ENCODE results near the gene TMEM200B. TPM values are rescaled to one million over a fixed set of nuclear protein-coding genes. Genes with fewer than 3 reads are reported as not detected.
"Not testable (repeated sequence)": the region's sequence is repeated elsewhere in the genome, so short reads cannot be mapped to it uniquely, and the experiment has no call there.

The TMEM200B gene
- total and polyA plus RNA-seq, 2 donors, result 0.57 to 2.5 TPM

- Histone ChIP-seq H3K4me1 (ENCODE audit: control insufficient read depth in 2 of 2, insufficient read depth in 2 of 2, low read length in 2 of 2) (no peaks in the 10 kb centered on the region), H3K27ac (ENCODE audit: low read depth in 1 of 2, low read length in 1 of 2) (no peak overlapping the region), H3K36me3 (ENCODE audit: control insufficient read depth in 2 of 2, insufficient read depth in 2 of 2, low read length in 1 of 2) (peaks cover 23 to 38% of the 10 kb centered on the region in 2 donors), H3K4me3 (ENCODE audit: low read length in 2 of 2) (no peak overlapping the region), H3K9me3 (ENCODE audit: control insufficient read depth in 2 of 2, insufficient read depth in 1 of 2, low read length in 1 of 2) (no peaks in the 10 kb centered on the region), H3K27me3 (ENCODE audit: control insufficient read depth in 2 of 2, insufficient read depth in 1 of 2, low read length in 1 of 2) (no peaks in the 10 kb centered on the region)
- no peak for DNase-seq (ENCODE audit: low read depth in 6 of 9, low spot score in 9 of 9)
- 98% methylated on average over 6 of the region's 6 CpGs for WGBS
Observed at GRCh38 chr1:29105822-29106221, 17.9 kb downstream of the TMEM200B start.

- no peaks in the 10 kb centered on the region for H3K4me1 ChIP-seq (ENCODE audit: control insufficient read depth in 2 of 2, insufficient read depth in 2 of 2, low read length in 2 of 2)
- no peaks in the 10 kb centered on the region for H3K9me3 ChIP-seq (ENCODE audit: control insufficient read depth in 2 of 2, insufficient read depth in 1 of 2, low read length in 1 of 2)
- H3K27me3 ChIP-seq (ENCODE audit: control insufficient read depth in 2 of 2, insufficient read depth in 1 of 2, low read length in 1 of 2), result no peaks in the 10 kb centered on the region
- H3K36me3 ChIP-seq (ENCODE audit: control insufficient read depth in 2 of 2, insufficient read depth in 2 of 2, low read length in 1 of 2), result peaks cover 45 to 49% of the 10 kb centered on the region in 2 donors
- DNase-seq (ENCODE audit: low read depth in 6 of 9, low spot score in 9 of 9), result no peak
- H3K27ac ChIP-seq (ENCODE audit: low read depth in 1 of 2, low read length in 1 of 2), result no peak overlapping the region
- no peak overlapping the region for H3K4me3 ChIP-seq (ENCODE audit: low read length in 2 of 2)
- 98% methylated on average over 1 of the region's 1 CpG for WGBS
Observed at GRCh38 chr1:29100487-29100886, 23.2 kb downstream of the TMEM200B start.

GRCh38 chr1:29099286-29099685, 24.4 kb downstream of the TMEM200B start:
- Histone ChIP-seq H3K27me3 (ENCODE audit: control insufficient read depth in 2 of 2, insufficient read depth in 1 of 2, low read length in 1 of 2) (no peaks in the 10 kb centered on the region), H3K9me3 (ENCODE audit: control insufficient read depth in 2 of 2, insufficient read depth in 1 of 2, low read length in 1 of 2) (no peaks in the 10 kb centered on the region), H3K4me3 (ENCODE audit: low read length in 2 of 2) (no peak overlapping the region), H3K27ac (ENCODE audit: low read depth in 1 of 2, low read length in 1 of 2) (no peak overlapping the region), H3K4me1 (ENCODE audit: control insufficient read depth in 2 of 2, insufficient read depth in 2 of 2, low read length in 2 of 2) (no peaks in the 10 kb centered on the region), H3K36me3 (ENCODE audit: control insufficient read depth in 2 of 2, insufficient read depth in 2 of 2, low read length in 1 of 2) (peaks cover 48 to 50% of the 10 kb centered on the region in 2 donors)
- WGBS, result 84% methylated on average over 4 of the region's 4 CpGs
- DNase-seq (ENCODE audit: low read depth in 6 of 9, low spot score in 9 of 9), result no peak

GRCh38 chr1:29096231-29096886, 27.3 kb downstream of the TMEM200B start:
- Histone ChIP-seq H3K27me3 (ENCODE audit: control insufficient read depth in 2 of 2, insufficient read depth in 1 of 2, low read length in 1 of 2) (no peaks in the 10 kb centered on the region), H3K36me3 (ENCODE audit: control insufficient read depth in 2 of 2, insufficient read depth in 2 of 2, low read length in 1 of 2) (peaks cover 45 to 52% of the 10 kb centered on the region in 2 donors), H3K9me3 (ENCODE audit: control insufficient read depth in 2 of 2, insufficient read depth in 1 of 2, low read length in 1 of 2) (no peaks in the 10 kb centered on the region), H3K27ac (ENCODE audit: low read depth in 1 of 2, low read length in 1 of 2) (no peak overlapping the region), H3K4me3 (ENCODE audit: low read length in 2 of 2) (no peak overlapping the region), H3K4me1 (ENCODE audit: control insufficient read depth in 2 of 2, insufficient read depth in 2 of 2, low read length in 2 of 2) (no peaks in the 10 kb centered on the region)
- DNase-seq (ENCODE audit: low read depth in 6 of 9, low spot score in 9 of 9), result no peak
- 79% methylated on average over 4 of the region's 4 CpGs for WGBS

GRCh38 chr1:29094954-29095353, 28.7 kb downstream of the TMEM200B start:
- no peak overlapping the region for H3K27ac ChIP-seq (ENCODE audit: low read depth in 1 of 2, low read length in 1 of 2)
- no peak overlapping the region for H3K4me3 ChIP-seq (ENCODE audit: low read length in 2 of 2)
- no peaks in the 10 kb centered on the region for H3K27me3 ChIP-seq (ENCODE audit: control insufficient read depth in 2 of 2, insufficient read depth in 1 of 2, low read length in 1 of 2)
- H3K4me1 ChIP-seq (ENCODE audit: control insufficient read depth in 2 of 2, insufficient read depth in 2 of 2, low read length in 2 of 2), result no peaks in the 10 kb centered on the region
- peaks cover 36 to 52% of the 10 kb centered on the region in 2 donors for H3K36me3 ChIP-seq (ENCODE audit: control insufficient read depth in 2 of 2, insufficient read depth in 2 of 2, low read length in 1 of 2)
- 96% methylated on average over 1 of the region's 1 CpG for WGBS
- DNase-seq (ENCODE audit: low read depth in 6 of 9, low spot score in 9 of 9), result no peak
- no peaks in the 10 kb centered on the region for H3K9me3 ChIP-seq (ENCODE audit: control insufficient read depth in 2 of 2, insufficient read depth in 1 of 2, low read length in 1 of 2)

GRCh38 chr1:29094433-29094832, 29.3 kb downstream of the TMEM200B start:
- no peak overlapping the region for H3K27ac ChIP-seq (ENCODE audit: low read depth in 1 of 2, low read length in 1 of 2)
- no peak for DNase-seq (ENCODE audit: low read depth in 6 of 9, low spot score in 9 of 9)
- peaks cover 32 to 52% of the 10 kb centered on the region in 2 donors for H3K36me3 ChIP-seq (ENCODE audit: control insufficient read depth in 2 of 2, insufficient read depth in 2 of 2, low read length in 1 of 2)
- no peak overlapping the region for H3K4me3 ChIP-seq (ENCODE audit: low read length in 2 of 2)
- H3K27me3 ChIP-seq (ENCODE audit: control insufficient read depth in 2 of 2, insufficient read depth in 1 of 2, low read length in 1 of 2), result no peaks in the 10 kb centered on the region
- 98% methylated on average over 3 of the region's 3 CpGs for WGBS
- no peaks in the 10 kb centered on the region for H3K4me1 ChIP-seq (ENCODE audit: control insufficient read depth in 2 of 2, insufficient read depth in 2 of 2, low read length in 2 of 2)
- H3K9me3 ChIP-seq (ENCODE audit: control insufficient read depth in 2 of 2, insufficient read depth in 1 of 2, low read length in 1 of 2), result no peaks in the 10 kb centered on the region

GRCh38 chr1:29092704-29093103, 31.0 kb downstream of the TMEM200B start:
- not testable (repeated sequence) for H3K9me3 ChIP-seq (ENCODE audit: control insufficient read depth in 2 of 2, insufficient read depth in 1 of 2, low read length in 1 of 2); DNase-seq (ENCODE audit: low read depth in 6 of 9, low spot score in 9 of 9); H3K27me3 ChIP-seq (ENCODE audit: control insufficient read depth in 2 of 2, insufficient read depth in 1 of 2, low read length in 1 of 2); H3K4me3 ChIP-seq (ENCODE audit: low read length in 2 of 2); H3K4me1 ChIP-seq (ENCODE audit: control insufficient read depth in 2 of 2, insufficient read depth in 2 of 2, low read length in 2 of 2); H3K27ac ChIP-seq (ENCODE audit: low read depth in 1 of 2, low read length in 1 of 2)
- H3K36me3 ChIP-seq (ENCODE audit: control insufficient read depth in 2 of 2, insufficient read depth in 2 of 2, low read length in 1 of 2), result peaks cover 20 to 48% of the 10 kb centered on the region in 2 donors
- WGBS, result 99% methylated on average over 5 of the region's 5 CpGs

- no peaks in the 10 kb centered on the region for H3K9me3 ChIP-seq (ENCODE audit: control insufficient read depth in 2 of 2, insufficient read depth in 1 of 2, low read length in 1 of 2)
- no peaks in the 10 kb centered on the region for H3K4me1 ChIP-seq (ENCODE audit: control insufficient read depth in 2 of 2, insufficient read depth in 2 of 2, low read length in 2 of 2)
- no peaks in the 10 kb centered on the region for H3K27me3 ChIP-seq (ENCODE audit: control insufficient read depth in 2 of 2, insufficient read depth in 1 of 2, low read length in 1 of 2)
- DNase-seq (ENCODE audit: low read depth in 6 of 9, low spot score in 9 of 9), result no peak
- H3K27ac ChIP-seq (ENCODE audit: low read depth in 1 of 2, low read length in 1 of 2), result no peak overlapping the region
- H3K36me3 ChIP-seq (ENCODE audit: control insufficient read depth in 2 of 2, insufficient read depth in 2 of 2, low read length in 1 of 2), result peaks cover 12 to 37% of the 10 kb centered on the region in 2 donors
- H3K4me3 ChIP-seq (ENCODE audit: low read length in 2 of 2), result no peak overlapping the region
Observed at GRCh38 chr1:29090937-29091618, 32.6 kb downstream of the TMEM200B start.

- Histone ChIP-seq H3K36me3 (ENCODE audit: control insufficient read depth in 2 of 2, insufficient read depth in 2 of 2, low read length in 1 of 2) (peaks cover 4 to 26% of the 10 kb centered on the region in 2 donors), H3K27ac (ENCODE audit: low read depth in 1 of 2, low read length in 1 of 2) (no peak overlapping the region), H3K9me3 (ENCODE audit: control insufficient read depth in 2 of 2, insufficient read depth in 1 of 2, low read length in 1 of 2) (no peaks in the 10 kb centered on the region), H3K4me1 (ENCODE audit: control insufficient read depth in 2 of 2, insufficient read depth in 2 of 2, low read length in 2 of 2) (no peaks in the 10 kb centered on the region), H3K27me3 (ENCODE audit: control insufficient read depth in 2 of 2, insufficient read depth in 1 of 2, low read length in 1 of 2) (no peaks in the 10 kb centered on the region), H3K4me3 (ENCODE audit: low read length in 2 of 2) (no peak overlapping the region)
- 95% methylated on average over 2 of the region's 2 CpGs for WGBS
- DNase-seq (ENCODE audit: low read depth in 6 of 9, low spot score in 9 of 9), result no peak
Observed at GRCh38 chr1:29084196-29084521, 39.5 kb downstream of the TMEM200B start.

Measured in thymus (tissue), 11 donors.